GM10266 (cell line): ENCODE results near the gene TBC1D22B.

ENCODE experiments used
- DNase-seq: peaks from one replicate; pipeline ENCODE4 v3.0.0; 2012; ENCODE audit errors: extremely low spot score
- TF ChIP-seq, protein P1 (sequence below): IDR thresholded peaks from 2 replicates; pipeline ENCODE4 v1.5.1; 2012; ENCODE audit warnings: mild to moderate bottlenecking, low read depth; ENCODE audit not compliant: control insufficient read depth, insufficient read depth; ENCODE audit errors: missing control alignments

TBC1D22B gene

DNA sequence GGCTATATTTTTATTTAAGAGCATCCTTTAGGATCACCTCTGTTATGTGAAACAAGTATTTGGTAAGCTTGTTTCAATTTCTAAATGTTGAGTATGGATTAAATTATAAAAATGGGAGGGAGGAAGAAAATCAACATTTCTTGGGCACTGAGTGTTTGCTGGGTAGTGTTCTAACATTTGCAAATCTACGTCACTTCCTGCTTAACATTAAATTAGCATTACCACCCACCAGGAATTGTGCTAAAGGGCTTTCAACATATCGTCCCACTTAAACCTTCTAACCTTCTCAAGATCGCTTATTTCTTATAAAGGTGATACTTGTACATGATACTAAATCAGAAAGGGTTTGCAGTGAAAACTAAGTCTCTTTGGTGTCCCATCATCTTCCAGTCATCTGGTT lies 8.3 kb downstream of the TBC1D22B start:
- TF ChIP-seq, protein P1, sequence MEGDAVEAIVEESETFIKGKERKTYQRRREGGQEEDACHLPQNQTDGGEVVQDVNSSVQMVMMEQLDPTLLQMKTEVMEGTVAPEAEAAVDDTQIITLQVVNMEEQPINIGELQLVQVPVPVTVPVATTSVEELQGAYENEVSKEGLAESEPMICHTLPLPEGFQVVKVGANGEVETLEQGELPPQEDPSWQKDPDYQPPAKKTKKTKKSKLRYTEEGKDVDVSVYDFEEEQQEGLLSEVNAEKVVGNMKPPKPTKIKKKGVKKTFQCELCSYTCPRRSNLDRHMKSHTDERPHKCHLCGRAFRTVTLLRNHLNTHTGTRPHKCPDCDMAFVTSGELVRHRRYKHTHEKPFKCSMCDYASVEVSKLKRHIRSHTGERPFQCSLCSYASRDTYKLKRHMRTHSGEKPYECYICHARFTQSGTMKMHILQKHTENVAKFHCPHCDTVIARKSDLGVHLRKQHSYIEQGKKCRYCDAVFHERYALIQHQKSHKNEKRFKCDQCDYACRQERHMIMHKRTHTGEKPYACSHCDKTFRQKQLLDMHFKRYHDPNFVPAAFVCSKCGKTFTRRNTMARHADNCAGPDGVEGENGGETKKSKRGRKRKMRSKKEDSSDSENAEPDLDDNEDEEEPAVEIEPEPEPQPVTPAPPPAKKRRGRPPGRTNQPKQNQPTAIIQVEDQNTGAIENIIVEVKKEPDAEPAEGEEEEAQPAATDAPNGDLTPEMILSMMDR, result no peak
- DNase-seq, result no peak

DNA sequence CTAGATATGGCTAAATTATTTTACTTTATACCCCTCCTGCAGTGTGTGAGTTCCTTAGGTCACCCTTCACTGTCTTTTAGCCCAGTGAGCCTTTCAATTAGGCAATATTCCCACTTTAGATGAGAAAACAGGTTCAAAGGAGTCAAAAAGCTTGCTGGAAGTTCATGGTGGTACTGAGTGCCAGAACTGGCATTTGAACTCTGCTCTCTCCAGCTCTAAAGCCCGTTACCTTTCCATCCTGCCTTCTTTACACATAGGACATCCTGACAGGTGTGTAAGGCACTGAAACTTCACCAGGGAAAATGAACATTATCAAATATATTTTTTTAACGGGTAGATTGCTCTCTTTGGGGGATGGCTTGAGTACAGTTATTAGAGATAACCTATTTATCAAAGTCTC lies 11.5 kb downstream of the TBC1D22B start:
- no peak for DNase-seq
- TF ChIP-seq, protein P1, result no peak

DNA sequence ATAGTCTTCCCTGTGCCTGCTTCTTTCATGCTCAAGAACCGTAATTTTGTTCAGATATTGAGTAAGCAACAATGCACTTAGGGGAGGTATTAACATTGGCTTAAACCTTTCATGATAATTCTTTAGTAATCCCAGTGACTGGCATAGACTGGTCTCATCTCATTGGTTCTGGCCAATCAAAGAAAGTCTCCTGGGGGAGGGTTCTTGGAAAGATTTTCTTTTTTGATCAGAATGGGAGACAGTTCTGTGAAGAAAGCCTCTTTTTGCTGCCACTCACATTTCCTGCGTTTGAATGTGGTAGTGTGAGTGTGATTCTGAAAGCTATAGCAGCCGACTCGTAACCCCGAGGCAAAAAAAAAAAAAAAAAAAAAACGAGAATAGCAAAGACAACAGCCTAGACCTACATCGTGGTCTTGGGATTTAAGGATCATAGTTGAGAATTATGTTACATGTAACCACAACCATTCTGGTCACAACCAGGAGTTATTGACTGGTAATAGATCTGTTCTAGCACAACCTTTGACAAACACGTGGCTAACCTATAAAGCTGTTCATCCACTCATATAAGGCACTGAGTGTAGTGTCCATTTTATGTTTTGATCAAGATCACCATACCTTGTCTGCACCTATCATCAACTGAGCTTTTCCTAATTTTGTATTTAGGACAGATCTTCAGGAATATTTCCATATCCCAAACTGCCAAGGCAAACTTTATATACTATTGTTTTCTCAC lies 15.4 kb downstream of the TBC1D22B start:
- TF ChIP-seq, protein P1, result no peak
- DNase-seq, result no peak

DNA sequence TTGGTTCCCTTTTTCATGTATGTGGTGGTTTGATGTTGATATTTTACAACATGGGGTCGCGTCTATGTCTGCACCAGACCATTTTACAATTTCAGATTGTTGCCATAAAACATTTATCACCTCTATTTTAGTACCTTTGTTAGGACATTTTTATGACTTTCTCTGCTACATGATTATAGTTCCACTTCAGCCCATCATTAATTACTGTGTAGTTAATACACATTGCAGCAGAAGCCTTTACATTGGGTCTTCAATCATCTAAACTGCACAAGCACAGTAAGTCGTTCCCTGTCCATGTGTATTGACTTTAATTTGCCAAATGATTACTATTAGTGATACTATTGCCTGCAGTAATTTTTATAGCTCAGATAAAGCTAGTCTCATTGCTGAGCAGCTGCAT lies 16.1 kb downstream of the TBC1D22B start:
- TF ChIP-seq, protein P1, result no peak
- no peak for DNase-seq

DNA sequence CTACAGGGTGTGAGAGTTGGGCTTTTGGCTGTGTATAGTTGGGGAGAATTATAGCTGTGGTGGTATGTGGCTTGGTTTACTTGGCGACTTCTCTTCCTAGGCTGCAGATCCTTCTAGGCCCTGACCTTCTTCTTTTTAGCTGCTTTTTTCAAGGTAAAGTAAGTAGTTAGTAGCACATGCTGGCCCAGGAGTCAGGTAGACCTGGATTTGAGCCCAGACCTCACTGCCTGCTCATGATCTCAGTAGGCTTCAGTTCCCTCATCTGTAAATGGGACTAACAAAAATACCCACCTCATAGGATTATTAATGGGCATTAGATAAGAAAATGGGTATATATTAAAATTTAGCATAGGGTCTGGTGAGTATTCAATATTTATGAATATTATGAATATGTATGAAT lies 17.8 kb downstream of the TBC1D22B start:
- TF ChIP-seq, protein P1, result no peak
- no peak for DNase-seq

DNA sequence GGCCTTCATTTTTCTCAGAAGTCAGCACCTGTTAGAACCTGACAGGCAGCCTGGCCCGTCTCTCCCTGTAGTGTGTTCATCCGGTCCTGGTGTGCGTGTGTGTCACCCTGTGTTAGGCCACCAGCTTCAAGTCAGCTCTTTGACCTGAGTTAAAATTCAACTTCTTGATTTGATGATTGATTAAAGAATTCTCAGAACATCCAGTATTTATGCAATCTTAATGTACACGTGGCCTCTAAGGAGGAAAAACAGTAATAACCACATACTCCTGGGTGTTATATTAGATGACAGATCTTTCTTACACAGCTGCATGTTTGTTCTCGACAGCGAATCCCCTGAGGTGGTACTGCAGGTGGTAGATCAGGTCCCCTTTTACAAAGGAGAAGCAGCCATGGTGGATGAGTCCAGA lies 19.4 kb downstream of the TBC1D22B start:
- DNase-seq, result no peak
- TF ChIP-seq, protein P1, result no peak

DNA sequence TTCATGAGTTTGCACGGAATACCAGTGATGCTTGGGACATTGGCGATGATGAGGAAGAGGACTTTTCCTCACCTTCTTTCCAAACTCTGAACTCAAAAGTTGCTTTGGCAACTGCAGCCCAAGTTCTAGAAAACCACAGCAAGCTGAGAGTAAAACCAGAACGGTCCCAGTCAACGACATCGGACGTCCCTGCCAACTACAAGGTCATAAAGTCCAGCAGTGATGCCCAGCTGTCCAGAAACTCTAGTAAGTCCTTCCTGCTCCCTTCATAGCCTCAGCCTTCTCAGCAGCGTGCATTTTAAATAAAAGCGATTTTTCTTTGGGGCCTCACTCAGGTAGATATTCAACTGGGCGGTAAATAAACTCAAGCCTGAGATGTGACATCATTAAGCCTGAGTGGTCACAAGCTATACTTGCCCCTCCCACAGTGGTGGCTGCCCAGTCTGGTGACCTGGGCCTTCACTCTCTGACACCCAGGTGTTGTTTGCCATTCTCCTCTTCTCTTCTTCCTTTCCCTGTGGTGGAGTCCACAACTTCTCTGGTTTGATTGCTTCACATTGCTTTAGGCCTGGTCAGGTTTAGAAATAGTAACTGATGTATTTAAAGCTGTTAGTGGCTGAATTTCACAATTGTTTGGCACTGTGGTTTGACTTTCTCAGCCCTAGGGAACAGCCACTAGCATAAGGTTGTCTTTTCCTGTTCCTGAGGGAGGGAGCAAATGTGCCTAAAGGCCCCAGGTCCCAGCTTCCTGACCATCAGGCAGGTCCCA lies 22.0 kb downstream of the TBC1D22B start:
- TF ChIP-seq, protein P1, result no peak
- no peak for DNase-seq
